ENCODE measurements around the gene PBX3. TPM values are rescaled to one million over a fixed set of nuclear protein-coding genes. Genes with fewer than 3 reads are reported as not detected.

PBX3 gene
- total and polyA plus RNA-seq, 2 donors (not counting 1 experiment from before 2014, with no cell fraction given) = 15.5 to 39.0 TPM

GRCh38 chr9:125703662-125704061 is 43.5 kb upstream of the PBX3 start:
- WGBS (ENCODE audit: insufficient coverage) = 100% methylated on average over 2 of the region's 4 CpGs
- peaks cover 33 to 35% of the 10 kb centered on the region in 2 donors for H3K4me1 ChIP-seq (ENCODE audit: control insufficient read depth in 2 of 2, insufficient read depth in 2 of 2, low read length in 2 of 2)
- H3K27me3 ChIP-seq (replicated peaks in 1 of 4; ENCODE audit: control extremely low read depth in 1 of 4, control insufficient read depth in 3 of 4, insufficient read depth in 4 of 4, low read length in 3 of 4) = no peaks in the 10 kb centered on the region
- Mint-ChIP-seq H3K4me3 (no peak overlapping the region), H3K27me3 (no peaks in the 10 kb centered on the region), H3K4me1 (peaks cover 64% of the 10 kb centered on the region), H3K9me3 (ENCODE audit: insufficient read depth) (no peaks in the 10 kb centered on the region), H3K27ac (peak overlapping the region; percentile 5)
- peaks cover 99% of the 10 kb centered on the region for H3K79me2 ChIP-seq (ENCODE audit: control insufficient read depth, insufficient read depth, low read length)
- POLR2A ChIA-PET = interaction anchor here (0.6 to 0.7 kb wide), 2 partner anchors 41 to 458 kb away, joined by 3 to 5 read pairs; no protein-coding TSS in a partner anchor
- ATAC-seq (ENCODE audit: low read depth) (no peak), DNase-seq (no peak)
- H3K4me3 ChIP-seq (ENCODE audit: control extremely low read depth in 1 of 5, extremely low read depth in 1 of 5, insufficient read depth in 1 of 5, low read depth in 2 of 5, low read length in 4 of 5) = no peak overlapping the region
- H3K9ac ChIP-seq (ENCODE audit: low read length) = no peak overlapping the region
- TF ChIP-seq EZH2 (IDR thresholded peaks at IDR 0.05; ENCODE audit: borderline replicate concordance, insufficient read depth, low read depth, low read length, poor library complexity, severe bottlenecking) = no peak
- TF ChIP-seq CTCF (IDR thresholded peaks at IDR 0.05) = no peak
- no peak overlapping the region for H2AFZ ChIP-seq (ENCODE audit: insufficient read depth, low read depth, low read length, poor library complexity, severe bottlenecking)
- H3K27ac ChIP-seq (ENCODE audit: low read length in 2 of 2) = no peak overlapping the region
- CTCF ChIA-PET = interaction anchor here (0.9 to 1.3 kb wide), 2 partner anchors 39 to 71 kb away, joined by 3 read pairs; no protein-coding TSS in a partner anchor
- H3K4me2 ChIP-seq (replicated peaks; ENCODE audit: low read depth, low read length, poor library complexity, severe bottlenecking) = no peak overlapping the region
- no peaks in the 10 kb centered on the region for H3K9me3 ChIP-seq (ENCODE audit: control extremely low read depth in 1 of 3, control insufficient read depth in 2 of 3, insufficient read depth in 1 of 3, low read length in 2 of 3)
- peaks cover 23% of the 10 kb centered on the region for H4K20me1 ChIP-seq (ENCODE audit: control insufficient read depth, insufficient read depth, low read length, poor library complexity, severe bottlenecking)
- H3K36me3 ChIP-seq (replicated peaks in 1 of 2; ENCODE audit: control extremely low read depth in 1 of 2, control insufficient read depth in 1 of 2, extremely low read depth in 1 of 2, insufficient read depth in 2 of 2, low read length in 1 of 2) = peaks cover 0 to 2% of the 10 kb centered on the region in 2 experiments
- intact Hi-C loops (cut with micrococcal nuclease) = no loop called here

- 100% methylated on average over 1 of the region's 4 CpGs for WGBS (ENCODE audit: insufficient coverage)
- Histone ChIP-seq H3K27me3 (replicated peaks in 1 of 4; ENCODE audit: control extremely low read depth in 1 of 4, control insufficient read depth in 3 of 4, insufficient read depth in 4 of 4, low read length in 3 of 4) (no peaks in the 10 kb centered on the region), H4K20me1 (ENCODE audit: control insufficient read depth, insufficient read depth, low read length, poor library complexity, severe bottlenecking) (peaks cover 11% of the 10 kb centered on the region), H3K27ac (ENCODE audit: low read length in 2 of 2) (peak overlapping the region in 1 of 2 donors; percentile 84), H3K36me3 (replicated peaks in 1 of 2; ENCODE audit: control extremely low read depth in 1 of 2, control insufficient read depth in 1 of 2, extremely low read depth in 1 of 2, insufficient read depth in 2 of 2, low read length in 1 of 2) (peaks cover 0 to 2% of the 10 kb centered on the region in 2 experiments), H2AFZ (ENCODE audit: insufficient read depth, low read depth, low read length, poor library complexity, severe bottlenecking) (peak overlapping the region; percentile 96), H3K79me2 (ENCODE audit: control insufficient read depth, insufficient read depth, low read length) (peaks cover 90% of the 10 kb centered on the region), H3K4me3 (ENCODE audit: control extremely low read depth in 1 of 5, extremely low read depth in 1 of 5, insufficient read depth in 1 of 5, low read depth in 2 of 5, low read length in 4 of 5) (peak overlapping the region in 2 of 5 experiments; percentile 81 to 93), H3K9me3 (ENCODE audit: control extremely low read depth in 1 of 3, control insufficient read depth in 2 of 3, insufficient read depth in 1 of 3, low read length in 2 of 3) (no peaks in the 10 kb centered on the region), H3K9ac (ENCODE audit: low read length) (peak overlapping the region; percentile 87), H3K4me2 (replicated peaks; ENCODE audit: low read depth, low read length, poor library complexity, severe bottlenecking) (peak overlapping the region; percentile 96), H3K4me1 (ENCODE audit: control insufficient read depth in 2 of 2, insufficient read depth in 2 of 2, low read length in 2 of 2) (peaks cover 30 to 32% of the 10 kb centered on the region in 2 donors)
- Mint-ChIP-seq H3K27me3 (no peaks in the 10 kb centered on the region), H3K9me3 (ENCODE audit: insufficient read depth) (no peaks in the 10 kb centered on the region), H3K4me1 (peaks cover 55% of the 10 kb centered on the region), H3K27ac (peak overlapping the region; percentile 88), H3K4me3 (peak overlapping the region; percentile 89)
- POLR2A ChIA-PET = interaction anchor here (0.5 to 1.6 kb wide), 2 partner anchors 40 to 196 kb away, joined by 3 to 11 read pairs; no protein-coding TSS in a partner anchor
- no peak for ATAC-seq (ENCODE audit: low read depth)
- CTCF ChIA-PET = interaction anchor here (1.4 kb wide), 1 partner anchor 8 kb away, joined by 7 read pairs; no protein-coding TSS in a partner anchor
- DNase-seq = no peak
- intact Hi-C loops (cut with micrococcal nuclease) = loop anchor here (2.0 to 5.0 kb wide), 4 partner anchors 55 to 259 kb away; no protein-coding TSS in a partner anchor
- TF ChIP-seq EZH2 (IDR thresholded peaks at IDR 0.05; ENCODE audit: borderline replicate concordance, insufficient read depth, low read depth, low read length, poor library complexity, severe bottlenecking) = no peak
- no peak for TF ChIP-seq CTCF (IDR thresholded peaks at IDR 0.05)
Observed at GRCh38 chr9:125705893-125706292, 41.3 kb upstream of the PBX3 start.

All from B cell (primary cell).